Karpas-422 (cell line): ENCODE measurements around the gene JAZF1. TPM values are rescaled to one million over a fixed set of nuclear protein-coding genes. Genes with fewer than 3 reads are reported as not detected.

Experiments
- DNase-seq: peaks from one replicate; pipeline ENCODE4 v3.0.0-alpha.2; 2015
- H2AFZ ChIP-seq: fragments of 200-600 bp; sonication (generic); 2 replicates; pipeline ENCODE4 v1.6.1; 2014; ENCODE audit warnings: antibody characterized with exemption, low read length, mixed read lengths
- H3K27ac ChIP-seq: fragments of 200-600 bp; sonication (generic); 2 replicates; pipeline ENCODE4 v1.5.1; 2014; ENCODE audit warnings: mild to moderate bottlenecking, low read length, moderate library complexity
- H3K27me3 ChIP-seq: fragments of 200-600 bp; sonication (generic); 2 replicates; pipeline ENCODE4 v1.6.1; 2014; ENCODE audit warnings: low read length, mixed read lengths
- H3K36me3 ChIP-seq: fragments of 200-600 bp; sonication (generic); 2 replicates; pipeline ENCODE4 v1.6.1; 2014; ENCODE audit warnings: low read length, mixed read lengths; ENCODE audit not compliant: insufficient read depth
- H3K4me1 ChIP-seq: fragments of 200-600 bp; sonication (generic); 2 replicates; pipeline ENCODE4 v1.6.1; 2014; ENCODE audit warnings: mild to moderate bottlenecking, low read length, mixed read lengths
- H3K4me2 ChIP-seq: fragments of 200-600 bp; sonication (generic); 2 replicates; pipeline ENCODE4 v1.6.1; 2014; ENCODE audit warnings: low read length, low read depth, mild to moderate bottlenecking; ENCODE audit not compliant: poor library complexity, severe bottlenecking
- H3K4me3 ChIP-seq: fragments of 200-600 bp; sonication (generic); 2 replicates; pipeline ENCODE4 v1.5.1; 2014; ENCODE audit warnings: mild to moderate bottlenecking, antibody characterized with exemption, low read length, mixed read lengths
- H3K79me2 ChIP-seq: fragments of 200-600 bp; sonication (generic); 2 replicates; pipeline ENCODE4 v1.6.1; 2014; ENCODE audit warnings: mild to moderate bottlenecking, low read length, mixed read lengths
- H3K9ac ChIP-seq: fragments of 200-600 bp; sonication (generic); 2 replicates; pipeline ENCODE4 v1.6.0; 2014; ENCODE audit warnings: low read length
- H3K9me2 ChIP-seq: fragments of 200-600 bp; sonication (generic), shearing (Covaris generic); replicated peaks from 2 replicates; pipeline ENCODE4 v1.6.0; 2014; ENCODE audit warnings: mild to moderate bottlenecking, low read length, moderate library complexity; ENCODE audit not compliant: insufficient read depth
- H3K9me3 ChIP-seq: fragments of 300-700, 200-600 bp; sonication (generic); 2 replicates; pipeline ENCODE4 v1.6.1; 2014; ENCODE audit warnings: low read length, mixed read lengths
- H4K20me1 ChIP-seq: fragments of 200-600 bp; sonication (generic); 2 replicates; pipeline ENCODE4 v1.6.1; 2014; ENCODE audit warnings: mild to moderate bottlenecking, antibody characterized with exemption, low read length, low read depth; ENCODE audit not compliant: insufficient read depth
- total RNA-seq: library from RNA; depleted of rRNA; stranded (reverse); fragments of >200 nt; shearing (Covaris generic); gene quantifications from 2 replicates; pipeline ENCODE4 v1.2.3, GENCODE V29; 2014; ENCODE audit warnings: low replicate concordance

Gene JAZF1
- total RNA-seq, 1 experiment from 2014 or later = 4.2 TPM

- Histone ChIP-seq H3K36me3 (no peaks in the 10 kb centered on the region), H3K9me3 (no peaks in the 10 kb centered on the region), H3K4me2 (no peak overlapping the region), H3K4me3 (no peak overlapping the region), H3K4me1 (no peaks in the 10 kb centered on the region), H3K27ac (no peak overlapping the region), H4K20me1 (no peaks in the 10 kb centered on the region), H3K9ac (no peak overlapping the region), H3K27me3 (no peaks in the 10 kb centered on the region), H2AFZ (no peak overlapping the region), H3K9me2 (no peaks in the 10 kb centered on the region), H3K79me2 (no peaks in the 10 kb centered on the region)
- peak; percentile 43 for DNase-seq
Observed at GRCh38 chr7:28002638-28003037, 178.0 kb downstream of the JAZF1 start.

GRCh38 chr7:28001896-28002295 lies 178.7 kb downstream of the JAZF1 start:
- H3K4me3 ChIP-seq = no peak overlapping the region
- no peak overlapping the region for H3K4me2 ChIP-seq
- no peak overlapping the region for H2AFZ ChIP-seq
- no peak overlapping the region for H3K27ac ChIP-seq
- H3K27me3 ChIP-seq = no peaks in the 10 kb centered on the region
- H3K9me2 ChIP-seq = no peaks in the 10 kb centered on the region
- no peaks in the 10 kb centered on the region for H4K20me1 ChIP-seq
- H3K9me3 ChIP-seq = no peaks in the 10 kb centered on the region
- no peaks in the 10 kb centered on the region for H3K4me1 ChIP-seq
- no peaks in the 10 kb centered on the region for H3K79me2 ChIP-seq
- no peak overlapping the region for H3K9ac ChIP-seq
- no peak for DNase-seq
- no peaks in the 10 kb centered on the region for H3K36me3 ChIP-seq

GRCh38 chr7:27999829-28000228 lies 180.8 kb downstream of the JAZF1 start:
- H3K4me2 ChIP-seq = no peak overlapping the region
- no peak for DNase-seq
- H3K4me1 ChIP-seq = no peaks in the 10 kb centered on the region
- H3K36me3 ChIP-seq = no peaks in the 10 kb centered on the region
- H3K4me3 ChIP-seq = no peak overlapping the region
- no peak overlapping the region for H2AFZ ChIP-seq
- no peaks in the 10 kb centered on the region for H3K9me3 ChIP-seq
- no peaks in the 10 kb centered on the region for H3K79me2 ChIP-seq
- H3K9ac ChIP-seq = no peak overlapping the region
- H3K27me3 ChIP-seq = no peaks in the 10 kb centered on the region
- no peaks in the 10 kb centered on the region for H3K9me2 ChIP-seq
- no peak overlapping the region for H3K27ac ChIP-seq
- H4K20me1 ChIP-seq = no peaks in the 10 kb centered on the region

- Histone ChIP-seq H3K9ac (no peak overlapping the region), H4K20me1 (no peaks in the 10 kb centered on the region)
Observed at GRCh38 chr7:27998382-27998781, 182.2 kb downstream of the JAZF1 start.

GRCh38 chr7:27997188-27997707 lies 183.3 kb downstream of the JAZF1 start:
- Histone ChIP-seq H3K4me1 (no peaks in the 10 kb centered on the region), H3K9me3 (no peaks in the 10 kb centered on the region), H3K27ac (no peak overlapping the region), H3K79me2 (no peaks in the 10 kb centered on the region), H2AFZ (no peak overlapping the region), H3K9ac (no peak overlapping the region), H3K4me2 (no peak overlapping the region), H3K27me3 (no peaks in the 10 kb centered on the region), H3K36me3 (no peaks in the 10 kb centered on the region), H4K20me1 (no peaks in the 10 kb centered on the region), H3K9me2 (no peaks in the 10 kb centered on the region), H3K4me3 (no peak overlapping the region)
- no peak for DNase-seq

More at GRCh38 chr7:27998382-27998781, 182.2 kb downstream of the JAZF1 start:
- Histone ChIP-seq H3K9me3 (no peaks in the 10 kb centered on the region), H3K9me2 (no peaks in the 10 kb centered on the region), H3K4me1 (no peaks in the 10 kb centered on the region), H3K27ac (no peak overlapping the region), H3K36me3 (no peaks in the 10 kb centered on the region), H3K4me2 (no peak overlapping the region), H3K4me3 (no peak overlapping the region), H3K79me2 (no peaks in the 10 kb centered on the region), H2AFZ (no peak overlapping the region), H3K27me3 (no peaks in the 10 kb centered on the region)
- DNase-seq = no peak

GRCh38 chr7:27996141-27996540 lies 184.5 kb downstream of the JAZF1 start:
- no peak overlapping the region for H2AFZ ChIP-seq
- H3K79me2 ChIP-seq = no peaks in the 10 kb centered on the region
- no peak overlapping the region for H3K4me3 ChIP-seq
- H3K27ac ChIP-seq = no peak overlapping the region
- H4K20me1 ChIP-seq = no peaks in the 10 kb centered on the region
- H3K36me3 ChIP-seq = no peaks in the 10 kb centered on the region
- no peak for DNase-seq
- H3K4me1 ChIP-seq = no peaks in the 10 kb centered on the region
- H3K4me2 ChIP-seq = no peak overlapping the region
- H3K9me2 ChIP-seq = no peaks in the 10 kb centered on the region
- H3K9me3 ChIP-seq = no peaks in the 10 kb centered on the region
- no peak overlapping the region for H3K9ac ChIP-seq
- H3K27me3 ChIP-seq = no peaks in the 10 kb centered on the region

GRCh38 chr7:27995228-27995627 lies 185.4 kb downstream of the JAZF1 start:
- Histone ChIP-seq H3K4me3 (no peak overlapping the region), H3K9me2 (no peaks in the 10 kb centered on the region), H3K4me2 (no peak overlapping the region), H3K27ac (no peak overlapping the region), H3K4me1 (no peaks in the 10 kb centered on the region), H3K9ac (no peak overlapping the region), H4K20me1 (no peaks in the 10 kb centered on the region), H3K79me2 (no peaks in the 10 kb centered on the region), H2AFZ (no peak overlapping the region), H3K9me3 (no peaks in the 10 kb centered on the region), H3K36me3 (no peaks in the 10 kb centered on the region), H3K27me3 (no peaks in the 10 kb centered on the region)
- no peak for DNase-seq

GRCh38 chr7:27994639-27995038 lies 186.0 kb downstream of the JAZF1 start:
- H3K9ac ChIP-seq = no peak overlapping the region
- H3K27me3 ChIP-seq = no peaks in the 10 kb centered on the region
- no peak overlapping the region for H3K27ac ChIP-seq
- DNase-seq = no peak
- no peaks in the 10 kb centered on the region for H4K20me1 ChIP-seq
- no peaks in the 10 kb centered on the region for H3K79me2 ChIP-seq
- H3K9me3 ChIP-seq = no peaks in the 10 kb centered on the region
- H3K36me3 ChIP-seq = no peaks in the 10 kb centered on the region
- H3K4me1 ChIP-seq = no peaks in the 10 kb centered on the region
- no peak overlapping the region for H3K4me2 ChIP-seq
- no peaks in the 10 kb centered on the region for H3K9me2 ChIP-seq
- no peak overlapping the region for H3K4me3 ChIP-seq
- H2AFZ ChIP-seq = no peak overlapping the region
